ENCODE data around the gene ANXA4.
"Not testable (repeated sequence)": the region's sequence is repeated elsewhere in the genome, so short reads cannot be mapped to it uniquely, and the experiment has no call there.

ANXA4 gene

DNA sequence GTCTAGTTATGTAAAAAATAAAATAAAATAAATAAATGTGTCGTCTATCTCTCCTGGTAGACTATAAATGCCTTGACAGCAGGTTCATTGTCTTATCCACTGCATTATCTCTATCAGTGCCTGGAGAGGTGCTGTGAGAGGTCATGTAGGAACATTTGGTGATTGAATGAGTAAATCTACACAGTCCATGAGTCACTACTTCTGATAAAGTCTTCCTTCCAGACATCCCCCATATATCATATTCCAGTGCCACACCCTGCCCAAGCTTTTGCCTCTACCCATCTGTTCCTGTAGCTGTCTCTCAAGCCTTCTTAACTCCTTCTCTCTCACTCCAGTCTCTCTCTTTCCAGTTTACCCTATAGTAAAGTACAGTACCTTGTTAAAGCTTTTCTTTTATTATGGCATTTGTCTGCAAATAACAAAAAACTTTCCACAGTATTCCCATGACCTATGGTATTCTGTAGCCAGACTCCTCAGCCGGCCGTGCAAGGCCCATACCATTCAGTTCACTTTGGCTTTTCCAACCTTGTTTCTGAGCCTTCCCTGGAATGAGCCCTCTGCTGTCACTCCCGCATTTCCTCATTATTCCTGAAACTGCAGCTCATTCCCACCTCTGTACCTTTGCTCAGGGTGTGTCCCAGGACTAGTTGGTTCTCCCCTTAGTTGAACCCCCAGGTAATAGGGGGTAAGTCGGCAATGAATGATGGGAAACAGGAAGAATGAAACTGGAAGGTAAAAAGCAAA lies 37.5 kb downstream of the ANXA4 start:
- no peak for DNase-seq (ENCODE audit: low read depth)

- no peak for DNase-seq (ENCODE audit: low read depth)
Observed at GRCh38 chr2:69780921-69781320, 39.0 kb downstream of the ANXA4 start.

DNA sequence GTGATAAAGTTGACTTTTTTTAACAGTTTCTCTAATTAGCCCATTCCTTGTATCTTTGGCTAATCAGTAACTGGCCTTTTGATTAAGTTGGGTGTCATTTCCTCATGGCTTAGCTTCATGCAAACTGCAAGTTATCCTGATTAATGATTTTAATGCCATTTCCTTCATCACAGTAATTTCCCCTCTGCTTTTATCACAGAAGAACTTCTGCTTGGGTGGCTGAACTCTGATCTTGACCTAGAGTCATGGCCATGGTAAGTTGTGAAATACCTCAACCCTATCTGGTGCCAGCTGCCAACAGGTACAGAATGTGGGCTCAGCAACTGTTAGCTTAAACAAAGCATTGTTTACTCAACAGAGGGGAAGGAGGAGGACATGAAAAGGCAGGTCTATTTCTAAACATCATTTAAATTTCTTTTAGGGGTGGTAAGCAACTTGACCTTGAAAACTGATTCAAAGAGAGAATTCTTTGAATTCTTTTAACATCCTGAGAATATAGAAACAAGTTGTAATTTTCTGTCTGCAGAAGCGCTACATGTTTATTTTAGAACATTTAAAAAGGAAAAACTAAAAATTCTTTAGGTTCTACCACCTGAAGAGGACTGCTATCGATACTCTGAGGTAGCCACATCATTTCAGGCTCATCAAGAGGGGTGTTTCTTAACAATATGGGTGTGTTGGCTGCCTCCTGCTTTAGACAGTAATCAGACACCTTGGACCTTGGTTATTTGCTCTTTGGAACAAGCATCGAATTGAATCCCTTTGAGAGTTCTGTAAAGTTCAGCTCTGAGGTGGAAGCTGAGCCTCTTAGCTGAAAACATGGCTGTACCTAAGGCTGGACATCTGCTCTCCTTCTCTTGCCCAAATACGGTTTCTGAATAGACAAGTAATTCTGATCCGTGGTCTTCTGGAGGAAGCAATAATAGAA lies 39.7 kb downstream of the ANXA4 start:
- DNase-seq (ENCODE audit: low read depth) = no peak

GRCh38 chr2:69784228-69784627 lies 42.3 kb downstream of the ANXA4 start:
- no peak for DNase-seq (ENCODE audit: low read depth)

- DNase-seq (ENCODE audit: low read depth) = no peak
Observed at GRCh38 chr2:69785358-69785757, 43.4 kb downstream of the ANXA4 start.

- no peak for DNase-seq (ENCODE audit: low read depth)
Observed at GRCh38 chr2:69786052-69786560, 44.2 kb downstream of the ANXA4 start.

DNA sequence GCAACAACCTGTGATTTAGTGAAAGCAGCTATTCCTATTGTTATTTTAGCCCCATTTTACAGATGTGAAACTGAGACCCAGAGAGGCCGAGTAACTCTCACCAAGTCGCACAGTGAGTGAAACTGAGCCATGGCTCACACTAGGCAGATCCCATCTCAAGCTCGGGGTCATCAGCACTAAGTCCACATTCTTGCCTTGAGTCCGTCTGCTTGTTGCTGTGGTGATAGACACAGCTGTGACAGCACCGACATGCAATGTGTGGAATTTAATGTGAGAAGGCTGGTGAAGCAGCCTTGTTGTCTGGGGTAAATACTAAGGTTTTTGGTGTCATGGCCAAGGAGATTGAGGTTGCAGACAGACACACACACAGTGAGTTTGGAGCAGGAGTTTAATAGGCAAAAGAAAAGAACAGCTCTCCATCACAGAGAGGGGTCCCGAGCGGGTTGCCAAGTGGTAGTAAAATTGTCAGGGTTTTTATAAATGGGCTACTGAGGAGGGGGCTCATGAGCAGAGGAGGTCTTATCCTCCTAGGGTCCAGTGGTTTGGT lies 47.3 kb downstream of the ANXA4 start:
- DNase-seq (ENCODE audit: low read depth) = no peak

- DNase-seq (ENCODE audit: low read depth) = no peak
Observed at GRCh38 chr2:69789772-69790600, 48.1 kb downstream of the ANXA4 start.

- no peak for DNase-seq (ENCODE audit: low read depth)
Observed at GRCh38 chr2:69790601-69790959, 48.6 kb downstream of the ANXA4 start.

DNA sequence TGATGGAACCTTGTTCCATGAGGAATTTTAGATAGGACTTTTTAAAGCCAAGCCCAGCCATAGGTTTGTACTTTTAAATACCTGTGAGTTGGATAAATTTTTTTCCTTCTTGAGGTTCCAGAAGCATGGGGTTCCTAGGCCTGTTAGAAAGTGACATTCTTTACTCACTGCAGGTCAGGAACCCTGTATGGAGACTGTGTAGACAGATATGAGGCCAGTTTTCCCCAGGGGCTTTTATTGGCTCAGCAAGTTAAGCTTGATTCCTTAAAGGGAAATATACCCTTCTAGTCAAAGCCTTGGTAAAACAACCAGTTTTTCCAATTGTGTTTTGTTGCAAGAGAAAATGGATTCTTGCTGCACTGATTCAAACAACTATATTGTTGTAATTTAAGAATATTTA lies 49.1 kb downstream of the ANXA4 start:
- no peak for DNase-seq (ENCODE audit: low read depth)

GRCh38 chr2:69796174-69796573 lies 54.2 kb downstream of the ANXA4 start:
- DNase-seq (ENCODE audit: low read depth) = no peak

- DNase-seq (ENCODE audit: low read depth) = no peak
Observed at GRCh38 chr2:69797235-69797634, 55.3 kb downstream of the ANXA4 start.

DNA sequence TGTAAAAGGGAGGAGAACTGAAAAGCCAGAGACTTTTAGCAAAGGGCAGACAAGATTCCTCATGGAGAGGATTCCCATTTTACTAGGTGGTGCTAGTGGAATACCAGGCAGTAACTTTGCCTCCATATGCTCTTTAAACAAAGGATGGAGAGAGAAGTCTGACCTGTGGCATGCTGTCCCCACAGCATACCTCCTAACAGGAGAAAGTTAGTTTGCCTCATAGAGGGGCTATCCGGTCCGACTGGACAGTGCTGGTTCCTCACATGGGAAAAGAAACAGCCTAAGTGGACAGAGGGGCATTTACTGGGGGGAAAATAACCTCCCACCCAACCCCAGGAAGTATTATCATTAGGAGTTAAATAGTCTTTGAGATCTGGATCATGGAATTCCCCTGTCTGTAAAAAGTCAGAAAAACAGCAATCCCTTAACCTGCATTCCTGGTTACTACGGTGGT lies 55.9 kb downstream of the ANXA4 start:
- no peak for DNase-seq (ENCODE audit: low read depth)

DNA sequence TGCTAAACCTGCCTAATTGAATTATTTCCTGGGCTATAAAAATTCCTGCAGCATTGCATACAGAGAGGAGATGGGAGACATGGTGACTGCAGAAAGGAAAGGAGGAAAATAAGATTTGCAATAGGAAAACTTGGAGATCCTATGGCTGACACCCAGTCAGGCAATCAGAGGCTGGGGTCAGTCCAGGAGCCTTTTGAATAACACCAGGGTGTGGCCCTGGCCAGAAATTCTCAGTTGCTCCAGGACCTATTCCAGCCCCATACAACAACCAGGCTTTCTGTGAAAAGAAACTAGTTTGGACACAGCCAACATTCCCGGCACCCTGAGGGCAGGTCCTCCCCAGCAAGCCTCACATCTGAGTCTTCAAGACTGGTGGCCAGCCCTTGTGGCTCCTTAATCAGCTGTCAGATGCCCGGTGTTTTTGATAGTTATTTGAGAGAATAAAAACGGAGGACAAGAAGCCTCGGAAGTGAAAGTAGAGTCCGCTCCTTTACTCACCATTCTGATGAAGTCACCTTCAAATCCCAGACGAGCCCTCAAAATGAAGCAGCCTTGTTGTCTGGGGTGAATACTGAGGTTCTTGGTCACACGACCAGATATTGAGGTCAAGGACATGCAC lies 56.5 kb downstream of the ANXA4 start:
- DNase-seq (ENCODE audit: low read depth) = no peak

DNA sequence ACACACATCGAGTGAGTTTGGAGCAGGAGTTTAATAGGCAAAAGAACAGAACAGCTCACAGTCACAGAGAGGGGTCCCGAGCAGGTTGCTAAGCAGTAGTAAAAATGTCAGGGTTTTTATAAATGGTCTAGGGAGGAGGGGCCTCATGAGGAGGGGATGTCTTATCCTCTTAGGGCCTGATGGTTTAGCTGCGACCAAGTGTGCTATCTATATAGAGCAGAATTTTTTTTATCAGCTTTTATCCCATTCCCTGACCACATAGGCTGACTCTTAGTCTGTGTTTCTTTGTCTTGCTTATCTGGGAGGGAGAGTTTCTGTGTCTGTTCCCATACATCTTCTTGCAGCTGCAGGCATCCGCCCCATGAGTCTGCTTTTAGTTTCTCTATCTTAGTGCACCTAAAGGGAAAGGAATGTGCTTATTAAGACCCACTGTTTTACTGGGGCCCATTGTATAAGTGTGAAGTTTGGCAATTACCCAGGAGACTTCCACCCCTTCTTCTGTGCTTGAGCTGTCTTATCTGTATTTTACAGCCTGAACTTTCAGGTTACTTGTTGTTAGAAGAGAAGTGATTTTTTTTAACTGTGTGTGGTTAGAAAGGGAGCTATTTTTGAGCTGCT lies 57.1 kb downstream of the ANXA4 start:
- DNase-seq (ENCODE audit: low read depth) = no peak

DNA sequence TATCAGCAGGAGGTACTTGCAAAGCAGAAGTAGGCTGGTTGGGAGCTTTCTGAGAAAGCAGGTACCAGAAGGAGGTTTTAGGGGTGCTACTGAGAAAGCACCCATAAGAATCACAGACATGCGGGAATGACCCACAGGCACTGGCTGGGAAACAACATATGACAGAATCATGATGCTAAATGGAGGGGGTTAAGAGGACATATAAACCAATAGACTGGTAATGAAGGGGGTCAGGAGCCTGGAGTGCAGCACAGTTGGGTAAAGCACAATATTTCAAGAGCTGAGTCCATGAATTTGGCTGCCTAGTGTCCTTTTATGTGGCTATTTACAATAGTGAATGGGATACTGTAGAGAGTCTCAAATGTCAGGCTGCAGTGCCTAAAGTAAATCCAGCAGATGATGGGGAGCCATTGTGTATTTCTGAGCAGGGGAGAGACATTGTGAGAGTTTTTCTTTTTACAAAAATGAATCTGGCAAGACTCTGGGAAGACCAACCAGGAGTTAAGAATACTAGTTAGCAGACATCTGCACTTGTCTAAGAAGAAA lies 59.9 kb downstream of the ANXA4 start:
- no peak for DNase-seq (ENCODE audit: low read depth)

- DNase-seq (ENCODE audit: low read depth) = not testable (repeated sequence)
Observed at GRCh38 chr2:69802781-69803367, 60.9 kb downstream of the ANXA4 start.

- DNase-seq (ENCODE audit: low read depth) = no peak
Observed at GRCh38 chr2:69804416-69804815, 62.5 kb downstream of the ANXA4 start.

DNA sequence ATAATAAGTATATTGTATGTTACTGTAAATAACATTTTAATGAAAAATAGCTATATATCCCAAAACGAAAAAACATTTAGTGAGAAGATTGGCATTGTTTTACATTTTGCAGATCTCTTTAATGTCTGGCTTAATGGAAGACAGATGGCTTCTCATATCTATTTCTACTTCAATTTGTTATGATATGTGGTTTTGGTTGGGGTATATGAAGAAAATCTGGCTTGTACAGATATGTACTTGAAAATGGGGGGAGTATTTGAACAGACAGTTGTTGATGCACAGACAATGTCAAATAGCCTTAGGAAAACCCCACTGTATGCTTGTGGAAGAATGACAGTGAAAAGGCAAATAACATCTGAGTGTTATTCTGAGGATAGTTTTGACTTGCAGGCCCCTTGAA lies 64.0 kb downstream of the ANXA4 start:
- no peak for DNase-seq (ENCODE audit: low read depth)

GRCh38 chr2:69807821-69808540 lies 66.0 kb downstream of the ANXA4 start:
- no peak for DNase-seq (ENCODE audit: low read depth)

Measured in T-helper 22 cell (primary cell).